ENCODE measurements around the gene GLB1L2. TPM values are rescaled to one million over a fixed set of nuclear protein-coding genes. Genes with fewer than 3 reads are reported as not detected.

The GLB1L2 gene
- total RNA-seq, 2 donors from 2014 or later: 2.5 to 4.1 TPM

DNA sequence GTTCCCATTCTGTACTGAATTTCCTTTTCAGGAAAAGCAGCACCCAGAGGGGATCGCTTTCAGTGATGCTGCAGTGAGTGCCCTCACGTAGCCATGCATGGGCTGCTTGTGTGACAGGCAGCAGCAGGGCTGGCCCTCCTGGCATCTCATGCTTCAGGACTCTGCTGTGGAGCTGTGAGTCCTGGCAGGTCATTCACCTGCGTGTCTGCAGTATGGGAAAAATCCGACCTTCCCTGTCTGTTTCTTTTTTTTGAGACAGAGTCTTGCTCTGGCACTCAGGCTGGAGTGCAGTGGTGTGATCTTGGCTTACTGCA lies 13.4 kb downstream of the GLB1L2 start:
- Histone ChIP-seq H3K4me1 (ENCODE audit: control insufficient read depth in 1 of 2, low read depth in 2 of 2) (no peaks in the 10 kb centered on the region), H3K27ac (no peak overlapping the region), H3K4me3 (no peak overlapping the region), H3K36me3 (no peaks in the 10 kb centered on the region), H3K27me3 (replicated peaks; ENCODE audit: insufficient read depth) (no peaks in the 10 kb centered on the region), H3K9me3 (no peaks in the 10 kb centered on the region)
- DNase-seq (ENCODE audit: low spot score) (no peak), ATAC-seq (ENCODE audit: insufficient number of reproducible peaks, low FRiP score, low read depth) (no peak)
- TF ChIP-seq CTCF (IDR thresholded peaks at IDR 0.05): no peak

DNA sequence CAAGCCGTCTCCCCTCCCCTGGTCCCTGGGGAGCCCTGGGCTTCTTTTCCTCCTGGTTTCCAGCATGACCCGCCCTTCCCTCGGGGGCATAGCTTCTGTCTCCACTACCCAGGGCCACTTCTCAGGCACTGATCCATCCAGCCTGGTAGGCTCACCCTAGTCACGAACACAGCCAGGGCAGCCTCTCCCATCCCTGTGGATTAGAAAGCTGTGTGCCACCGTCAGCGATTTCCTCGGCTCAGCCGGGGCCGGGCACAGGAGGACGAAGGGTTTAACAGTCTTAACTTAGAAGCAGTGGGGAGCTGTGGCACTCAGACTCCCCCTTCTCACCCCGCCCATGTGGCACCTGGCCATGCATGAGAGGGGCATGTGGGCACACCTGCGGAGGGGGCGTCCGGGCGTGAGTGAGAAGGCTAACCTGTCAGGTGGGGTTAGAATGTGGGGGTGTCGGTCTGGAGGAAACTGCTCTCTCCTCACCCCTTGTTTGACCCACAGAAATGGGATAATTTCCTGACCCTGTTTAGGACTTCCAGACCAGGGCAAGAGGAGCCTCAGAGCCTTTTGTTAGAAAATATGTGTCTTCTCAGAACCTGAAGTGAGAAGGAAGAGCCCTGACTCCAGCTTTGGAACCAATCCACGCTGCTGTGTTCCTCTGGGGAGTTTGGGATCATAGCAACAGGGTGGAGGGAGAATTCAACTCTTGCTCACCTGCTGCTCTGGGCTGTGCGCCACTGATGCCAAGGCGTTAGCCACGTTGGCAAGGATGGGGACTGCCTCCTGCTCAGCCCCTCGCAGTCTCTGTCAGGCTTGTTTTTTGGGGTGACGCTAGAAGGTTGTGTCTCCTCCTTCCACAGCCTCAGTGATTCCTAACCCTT lies 14.6 kb downstream of the GLB1L2 start:
- H3K36me3 ChIP-seq: no peaks in the 10 kb centered on the region
- no peaks in the 10 kb centered on the region for H3K27me3 ChIP-seq (replicated peaks; ENCODE audit: insufficient read depth)
- H3K4me1 ChIP-seq (ENCODE audit: control insufficient read depth in 1 of 2, low read depth in 2 of 2): no peaks in the 10 kb centered on the region
- no peak overlapping the region for H3K27ac ChIP-seq
- H3K4me3 ChIP-seq: no peak overlapping the region
- no peak for DNase-seq (ENCODE audit: low spot score)
- H3K9me3 ChIP-seq: no peaks in the 10 kb centered on the region
- ATAC-seq (ENCODE audit: insufficient number of reproducible peaks, low FRiP score, low read depth): no peak
- TF ChIP-seq CTCF (IDR thresholded peaks at IDR 0.05): no peak

GRCh38 chr11:134346976-134347350 lies 15.2 kb downstream of the GLB1L2 start:
- ATAC-seq (ENCODE audit: insufficient number of reproducible peaks, low FRiP score, low read depth) (no peak), DNase-seq (ENCODE audit: low spot score) (no peak)

GRCh38 chr11:134347441-134347840 lies 15.7 kb downstream of the GLB1L2 start:
- TF ChIP-seq CTCF (IDR thresholded peaks at IDR 0.05): no peak
- H3K27ac ChIP-seq: no peak overlapping the region
- ATAC-seq (ENCODE audit: insufficient number of reproducible peaks, low FRiP score, low read depth): no peak
- no peaks in the 10 kb centered on the region for H3K4me1 ChIP-seq (ENCODE audit: control insufficient read depth in 1 of 2, low read depth in 2 of 2)
- no peaks in the 10 kb centered on the region for H3K36me3 ChIP-seq
- no peak overlapping the region for H3K4me3 ChIP-seq
- no peak for DNase-seq (ENCODE audit: low spot score)
- H3K27me3 ChIP-seq (replicated peaks; ENCODE audit: insufficient read depth): no peaks in the 10 kb centered on the region
- no peaks in the 10 kb centered on the region for H3K9me3 ChIP-seq

More at GRCh38 chr11:134346976-134347350, 15.2 kb downstream of the GLB1L2 start:
- no peak for TF ChIP-seq CTCF (IDR thresholded peaks at IDR 0.05)
- Histone ChIP-seq H3K9me3 (no peaks in the 10 kb centered on the region), H3K27me3 (replicated peaks; ENCODE audit: insufficient read depth) (no peaks in the 10 kb centered on the region), H3K4me1 (ENCODE audit: control insufficient read depth in 1 of 2, low read depth in 2 of 2) (no peaks in the 10 kb centered on the region), H3K27ac (no peak overlapping the region), H3K36me3 (no peaks in the 10 kb centered on the region), H3K4me3 (no peak overlapping the region)

DNA sequence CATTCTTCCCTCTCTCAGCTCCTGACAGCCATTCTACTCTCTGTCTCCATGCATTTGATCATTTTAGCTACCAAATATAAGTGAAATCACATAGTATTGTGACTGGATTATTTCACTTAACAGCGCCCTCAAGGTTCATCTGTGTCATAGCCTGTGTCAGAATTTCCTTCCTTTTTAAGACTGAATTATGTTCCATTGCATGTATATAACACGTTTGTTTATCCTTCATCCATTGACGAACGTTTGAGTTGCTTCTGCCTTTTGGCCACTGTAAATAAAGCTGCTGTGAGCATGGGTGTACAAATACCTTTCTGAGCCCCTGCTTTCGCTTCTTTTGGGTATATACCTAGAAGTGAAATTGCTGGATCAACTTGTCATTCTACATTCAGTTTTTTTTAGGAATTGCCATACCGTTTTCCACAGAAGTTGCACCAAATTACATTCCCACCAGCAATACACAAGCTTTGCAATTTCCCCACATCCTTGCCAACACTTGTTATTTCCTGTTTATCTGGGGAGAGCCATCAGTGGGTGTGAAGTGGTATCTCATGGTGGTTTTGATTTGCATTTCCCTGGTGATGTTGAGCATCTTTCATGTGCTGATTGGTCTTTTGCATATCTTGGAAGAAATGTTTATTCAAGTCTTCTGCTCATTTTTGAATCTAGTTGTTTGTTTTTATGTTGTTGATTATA lies 17.5 kb downstream of the GLB1L2 start:
- Histone ChIP-seq H3K36me3 (no peaks in the 10 kb centered on the region), H3K27ac (no peak overlapping the region), H3K27me3 (replicated peaks; ENCODE audit: insufficient read depth) (no peaks in the 10 kb centered on the region), H3K9me3 (no peaks in the 10 kb centered on the region), H3K4me3 (no peak overlapping the region), H3K4me1 (ENCODE audit: control insufficient read depth in 1 of 2, low read depth in 2 of 2) (no peaks in the 10 kb centered on the region)
- DNase-seq (ENCODE audit: low spot score): no peak
- no peak for TF ChIP-seq CTCF (IDR thresholded peaks at IDR 0.05)
- ATAC-seq (ENCODE audit: insufficient number of reproducible peaks, low FRiP score, low read depth): no peak
